ENCODE data around the gene NCK2. TPM values are rescaled to one million over a fixed set of nuclear protein-coding genes. Genes with fewer than 3 reads are reported as not detected.

NCK2 gene
- total RNA-seq, 1 experiment from 2014 or later = 49.2 TPM

DNA sequence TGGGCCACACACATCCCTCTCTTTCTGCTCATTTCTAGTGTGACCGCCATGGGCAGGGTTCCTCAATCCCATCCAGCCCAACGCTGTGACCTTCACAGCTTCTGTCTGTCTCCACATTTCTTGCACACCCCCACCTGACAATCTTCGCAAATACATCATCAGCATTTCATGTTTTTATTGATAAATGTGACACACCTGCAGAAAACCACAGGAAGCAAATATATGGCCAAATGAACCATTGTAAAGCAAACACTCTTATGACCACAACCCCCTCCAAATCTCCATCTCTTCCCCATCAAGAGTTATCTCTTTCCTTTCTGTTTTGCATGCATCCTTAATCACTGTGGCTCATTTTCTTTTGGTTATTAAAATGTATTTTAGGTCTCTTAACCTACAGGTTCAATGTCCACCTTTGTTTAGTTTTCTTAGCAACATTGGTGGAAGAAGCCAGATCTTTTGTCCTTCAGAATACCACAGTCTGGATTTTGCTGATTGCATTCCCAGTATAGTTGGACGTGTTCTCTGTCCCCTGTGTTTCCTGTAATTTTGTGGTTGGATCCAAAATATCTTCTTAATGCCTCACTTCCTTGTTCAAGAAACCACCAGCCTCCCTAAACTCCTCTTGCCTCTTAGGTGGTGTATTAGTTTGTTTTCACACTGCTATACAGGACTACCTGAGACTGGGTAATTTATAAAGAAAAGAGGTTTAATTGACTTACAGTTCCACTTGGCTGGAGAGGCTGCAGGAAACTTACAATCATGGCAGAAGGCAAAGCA is 9.8 kb upstream of the NCK2 start:
- no peak overlapping the region for H2BK5ac ChIP-seq (ENCODE audit: insufficient read length, low read length)

More for the DNA sequence above, 9.8 kb upstream of the NCK2 start:
- peaks cover 8% of the 10 kb centered on the region for H3K27me3 Mint-ChIP-seq (ENCODE audit: low read depth)
- Histone ChIP-seq H4K20me1 (ENCODE audit: control insufficient read depth, insufficient read depth, insufficient read length) (no peaks in the 10 kb centered on the region), H3K56ac (ENCODE audit: insufficient read length, low read depth, low read length) (no peak overlapping the region), H2BK120ac (ENCODE audit: low read depth, low read length, poor library complexity, severe bottlenecking) (no peak overlapping the region), H3K14ac (ENCODE audit: insufficient read depth, low read length) (no peak overlapping the region), H3K9me3 (ENCODE audit: control insufficient read depth, low read depth, low read length) (no peaks in the 10 kb centered on the region), H3K9ac (ENCODE audit: extremely low read depth, insufficient read length, low read length) (no peak overlapping the region), H2BK12ac (ENCODE audit: insufficient read length, low read depth, low read length) (no peak overlapping the region), H3T11ph (ENCODE audit: low read length) (no peak overlapping the region), H3K23me2 (ENCODE audit: insufficient read length, low read depth, low read length, poor library complexity, severe bottlenecking) (no peaks in the 10 kb centered on the region), H3K4me1 (ENCODE audit: insufficient read depth, low read length) (0 out of 2 replicates have a peak, but pooled peaks cover 3% of the 10 kb centered on the region), H3K4me2 (ENCODE audit: insufficient read depth, insufficient read length, low read length) (no peak overlapping the region), H4K91ac (ENCODE audit: insufficient read length, low read depth, low read length) (no peak overlapping the region), H2AK5ac (ENCODE audit: insufficient read length, low read length) (no peak overlapping the region), H2BK20ac (ENCODE audit: low read depth, low read length, poor library complexity, severe bottlenecking) (no peak overlapping the region), H3K23ac (ENCODE audit: insufficient read length, low read depth, low read length) (no peak overlapping the region), H3K79me2 (ENCODE audit: insufficient read depth, low read length) (no peaks in the 10 kb centered on the region), H3K27me3 (ENCODE audit: insufficient read depth, low read length) (no peaks in the 10 kb centered on the region), H3K27ac (ENCODE audit: insufficient read length, low read depth, low read length) (no peak overlapping the region), H2AFZ (ENCODE audit: low read length) (no peak overlapping the region), H2BK15ac (ENCODE audit: low read depth, low read length) (no peak overlapping the region), H3K4ac (ENCODE audit: low read depth, low read length) (no peak overlapping the region), H4K5ac (ENCODE audit: insufficient read length, low read depth, low read length) (no peak overlapping the region), H4K8ac (replicated peaks; ENCODE audit: insufficient read length, low read depth, low read length) (no peak overlapping the region), H3K79me1 (ENCODE audit: insufficient read depth, low read depth, low read length, poor library complexity, severe bottlenecking) (no peaks in the 10 kb centered on the region), H3K18ac (ENCODE audit: insufficient read length, low read depth, low read length) (no peak overlapping the region)
- no peak overlapping the region for H3K4me3 Mint-ChIP-seq
- DNase-seq = no peak
- WGBS (ENCODE audit: extremely low coverage, insufficient read length, low lambda C conversion rate) = no CpG with 5 or more reads among the region's 4 CpGs
- no peaks in the 10 kb centered on the region for H3K36me3 Mint-ChIP-seq (ENCODE audit: insufficient read depth in 1 of 3, low read depth in 3 of 3)
- H3K4me1 Mint-ChIP-seq = peaks cover 6 to 7% of the 10 kb centered on the region in 2 experiments
- H3K9me3 Mint-ChIP-seq = peaks cover 0 to 2% of the 10 kb centered on the region in 2 experiments; a peak in 1 of 5 replicates
- H3K27ac Mint-ChIP-seq = no peak overlapping the region
- TF ChIP-seq, protein P1, sequence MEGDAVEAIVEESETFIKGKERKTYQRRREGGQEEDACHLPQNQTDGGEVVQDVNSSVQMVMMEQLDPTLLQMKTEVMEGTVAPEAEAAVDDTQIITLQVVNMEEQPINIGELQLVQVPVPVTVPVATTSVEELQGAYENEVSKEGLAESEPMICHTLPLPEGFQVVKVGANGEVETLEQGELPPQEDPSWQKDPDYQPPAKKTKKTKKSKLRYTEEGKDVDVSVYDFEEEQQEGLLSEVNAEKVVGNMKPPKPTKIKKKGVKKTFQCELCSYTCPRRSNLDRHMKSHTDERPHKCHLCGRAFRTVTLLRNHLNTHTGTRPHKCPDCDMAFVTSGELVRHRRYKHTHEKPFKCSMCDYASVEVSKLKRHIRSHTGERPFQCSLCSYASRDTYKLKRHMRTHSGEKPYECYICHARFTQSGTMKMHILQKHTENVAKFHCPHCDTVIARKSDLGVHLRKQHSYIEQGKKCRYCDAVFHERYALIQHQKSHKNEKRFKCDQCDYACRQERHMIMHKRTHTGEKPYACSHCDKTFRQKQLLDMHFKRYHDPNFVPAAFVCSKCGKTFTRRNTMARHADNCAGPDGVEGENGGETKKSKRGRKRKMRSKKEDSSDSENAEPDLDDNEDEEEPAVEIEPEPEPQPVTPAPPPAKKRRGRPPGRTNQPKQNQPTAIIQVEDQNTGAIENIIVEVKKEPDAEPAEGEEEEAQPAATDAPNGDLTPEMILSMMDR (conservative IDR thresholded peaks at IDR 0.05) = no peak
